ENCODE results near the gene FEM1A.

DNA sequence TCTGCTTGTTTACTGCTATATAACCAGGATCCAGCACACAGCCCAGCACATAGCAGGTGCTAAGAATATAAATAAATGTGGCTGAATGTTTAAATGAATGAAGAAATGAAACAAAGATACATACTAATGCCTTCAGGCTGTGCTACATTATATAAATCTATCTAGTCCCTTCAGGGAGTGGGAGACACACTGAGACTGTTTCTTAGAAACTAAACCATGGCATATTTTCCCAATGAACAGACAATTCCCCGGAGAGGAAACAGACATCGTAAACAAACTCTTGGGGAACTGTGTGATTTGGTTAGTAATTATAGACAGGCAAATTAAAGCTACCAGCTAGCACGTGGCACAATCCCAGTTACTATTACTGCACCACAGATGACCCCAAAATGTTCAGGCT is 9.7 kb upstream of the FEM1A start:
- TF ChIP-seq NR1H2 (CRISPR knock-in tag; IDR thresholded peaks at IDR 0.05) (no peak), ATF3 (IDR thresholded peaks at IDR 0.05) (no peak), ATF3 (CRISPR knock-in tag; conservative IDR thresholded peaks at IDR 0.05) (no peak), BCLAF1 (IDR thresholded peaks at IDR 0.05; ENCODE audit: borderline replicate concordance in 1 of 2, control insufficient read depth in 1 of 2, low read depth in 2 of 2, low read length in 1 of 2) (no peak), NEUROD1 (IDR thresholded peaks at IDR 0.05; ENCODE audit: borderline replicate concordance, low read depth, low read length, partially characterized antibody) (no peak), CREM (IDR thresholded peaks at IDR 0.05; ENCODE audit: low read depth) (no peak), MTA2 (IDR thresholded peaks at IDR 0.05; ENCODE audit: low read depth) (no peak), MYBL2 (IDR thresholded peaks at IDR 0.05; ENCODE audit: low read depth) (no peak), MYBL2 (CRISPR knock-in tag; IDR thresholded peaks at IDR 0.05; ENCODE audit: borderline replicate concordance) (no peak), FOXJ2 (tag; IDR thresholded peaks at IDR 0.05) (no peak)
- TF ChIP-seq, protein P1, sequence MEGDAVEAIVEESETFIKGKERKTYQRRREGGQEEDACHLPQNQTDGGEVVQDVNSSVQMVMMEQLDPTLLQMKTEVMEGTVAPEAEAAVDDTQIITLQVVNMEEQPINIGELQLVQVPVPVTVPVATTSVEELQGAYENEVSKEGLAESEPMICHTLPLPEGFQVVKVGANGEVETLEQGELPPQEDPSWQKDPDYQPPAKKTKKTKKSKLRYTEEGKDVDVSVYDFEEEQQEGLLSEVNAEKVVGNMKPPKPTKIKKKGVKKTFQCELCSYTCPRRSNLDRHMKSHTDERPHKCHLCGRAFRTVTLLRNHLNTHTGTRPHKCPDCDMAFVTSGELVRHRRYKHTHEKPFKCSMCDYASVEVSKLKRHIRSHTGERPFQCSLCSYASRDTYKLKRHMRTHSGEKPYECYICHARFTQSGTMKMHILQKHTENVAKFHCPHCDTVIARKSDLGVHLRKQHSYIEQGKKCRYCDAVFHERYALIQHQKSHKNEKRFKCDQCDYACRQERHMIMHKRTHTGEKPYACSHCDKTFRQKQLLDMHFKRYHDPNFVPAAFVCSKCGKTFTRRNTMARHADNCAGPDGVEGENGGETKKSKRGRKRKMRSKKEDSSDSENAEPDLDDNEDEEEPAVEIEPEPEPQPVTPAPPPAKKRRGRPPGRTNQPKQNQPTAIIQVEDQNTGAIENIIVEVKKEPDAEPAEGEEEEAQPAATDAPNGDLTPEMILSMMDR (IDR thresholded peaks at IDR 0.05 in 2 of 3, conservative IDR thresholded peaks at IDR 0.05 in 1 of 3; ENCODE audit: insufficient read depth in 2 of 3, low read depth in 1 of 3, low read length in 3 of 3), result no peak
